Measurements from ENCODE around the gene ATP5ME. TPM values are rescaled to one million over a fixed set of nuclear protein-coding genes. Genes with fewer than 3 reads are reported as not detected.
A peak's percentile ranks its signal among the peaks of the same experiment; 100 is the strongest.
"Not testable (repeated sequence)": the region's sequence is repeated elsewhere in the genome, so short reads cannot be mapped to it uniquely, and the experiment has no call there.

ATP5ME gene
- total RNA-seq, 6 experiments from 2014 or later: 78.2 to 225 (median 162) TPM

- Histone ChIP-seq H3K4me3 (peak overlapping the region; percentile 18 to 21 (median 19)), H3K9me3 (no peaks in the 10 kb centered on the region), H3K27ac (no peak overlapping the region), H3K4me1 (peaks cover 0 to 5% (median 0%) of the 10 kb centered on the region in 4 donors), H3K27me3 (no peaks in the 10 kb centered on the region), H3K36me3 (no peaks in the 10 kb centered on the region)
- intact Hi-C loops (cut with DNase I): no loop called here
- TF ChIP-seq CTCF (IDR thresholded peaks at IDR 0.05) (no peak), POLR2A (IDR thresholded peaks at IDR 0.05) (no peak)
- DNase-seq (no peak), ATAC-seq (no peak)
- WGBS (ENCODE audit: insufficient coverage, low coverage, low lambda C conversion rate, missing lambda C conversion rate): 42% methylated on average over 3 of the region's 21 CpGs
These were observed 32.9 kb upstream of the ATP5ME start for GRCh38 chr4:706834-707598.

GRCh38 chr4:706083-706633 lies 32.1 kb upstream of the ATP5ME start:
- H3K27me3 ChIP-seq; H3K36me3 ChIP-seq; ATAC-seq; H3K4me1 ChIP-seq; intact Hi-C loops (cut with DNase I); H3K9me3 ChIP-seq: not testable (repeated sequence)
- H3K27ac ChIP-seq: peak overlapping the region; percentile 79 to 95 (median 81)
- DNase-seq: peak in 1 of 3 donors; percentile 63
- H3K4me3 ChIP-seq: peak overlapping the region; percentile 79 to 96 (median 83)
- WGBS (ENCODE audit: insufficient coverage, low coverage, low lambda C conversion rate, missing lambda C conversion rate): 0% methylated on average over 1 of the region's 21 CpGs

GRCh38 chr4:705278-706082 lies 31.4 kb upstream of the ATP5ME start, which contains the start of gene PCGF3:
TSS of gene PCGF3 (plus strand) at chr4:705832. CDS start at chr4:733681, 27,849 bp downstream.
- H3K4me1 ChIP-seq: peaks cover 0 to 5% (median 0%) of the 10 kb centered on the region in 4 donors
- peak; percentile 99 for DNase-seq
- H3K27ac ChIP-seq: peak within 1 kb of the TSS; percentile 79 to 95 (median 81)
- intact Hi-C loops (cut with DNase I): no loop called here
- H3K9me3 ChIP-seq: no peaks in the 10 kb centered on the region
- peak; percentile 69 for TF ChIP-seq POLR2A (IDR thresholded peaks at IDR 0.05)
- no peak for TF ChIP-seq CTCF (IDR thresholded peaks at IDR 0.05)
- 3% methylated on average over 33 of the region's 82 CpGs for WGBS (ENCODE audit: insufficient coverage, low coverage, low lambda C conversion rate, missing lambda C conversion rate)
- ATAC-seq: peak; percentile 96 to 98 (median 97)
- H3K4me3 ChIP-seq: peak within 1 kb of the TSS; percentile 79 to 96 (median 83)
- H3K27me3 ChIP-seq: no peaks in the 10 kb centered on the region
- no peaks in the 10 kb centered on the region for H3K36me3 ChIP-seq

- Histone ChIP-seq H3K4me1 (peaks cover 0 to 5% (median 0%) of the 10 kb centered on the region in 4 donors), H3K4me3 (peak overlapping the region in 2 of 3 donors; percentile 79 to 83), H3K27ac (no peak overlapping the region), H3K36me3 (no peaks in the 10 kb centered on the region), H3K27me3 (no peaks in the 10 kb centered on the region), H3K9me3 (no peaks in the 10 kb centered on the region)
- intact Hi-C loops (cut with DNase I): no loop called here
- DNase-seq: no peak
- WGBS (ENCODE audit: insufficient coverage, low coverage, low lambda C conversion rate, missing lambda C conversion rate): 92% methylated on average over 1 of the region's 1 CpG
- ATAC-seq: no peak
- TF ChIP-seq CTCF (IDR thresholded peaks at IDR 0.05): no peak
- no peak for TF ChIP-seq POLR2A (IDR thresholded peaks at IDR 0.05)
These were observed 30.8 kb upstream of the ATP5ME start for GRCh38 chr4:704971-705277.

Measured in right lobe of liver (tissue), 6 donors.